Effector memory CD4-positive, alpha-beta T cell (primary cell): ENCODE results near the gene TULP1.

Source experiments
- DNase-seq, 3 donors: peaks; one replicate each; pipeline ENCODE4 v3.0.0-alpha.2; 2020
- H3K27ac ChIP-seq: 2 replicates; pipeline ENCODE4 v1.7.0; 2013; ENCODE audit warnings: mild to moderate bottlenecking, low read length, moderate library complexity; ENCODE audit not compliant: insufficient read depth, poor library complexity, severe bottlenecking
- H3K27me3 ChIP-seq: replicated peaks from 2 replicates; pipeline ENCODE4 v1.7.0; 2013; ENCODE audit warnings: mild to moderate bottlenecking, low read length; ENCODE audit not compliant: insufficient read depth, control insufficient read depth, poor library complexity, severe bottlenecking
- H3K36me3 ChIP-seq: 2 replicates; pipeline ENCODE4 v1.7.0; 2013; ENCODE audit warnings: mild to moderate bottlenecking, low read length, moderate library complexity; ENCODE audit not compliant: control insufficient read depth, insufficient read depth
- H3K4me1 ChIP-seq: 2 replicates; pipeline ENCODE4 v1.7.0; 2013; ENCODE audit warnings: low read length, mild to moderate bottlenecking; ENCODE audit not compliant: control insufficient read depth, insufficient read depth, poor library complexity, severe bottlenecking
- H3K4me3 ChIP-seq: 2 replicates; pipeline ENCODE4 v1.7.0; 2013; ENCODE audit warnings: low read length, low read depth, mild to moderate bottlenecking; ENCODE audit not compliant: insufficient read depth, poor library complexity, severe bottlenecking
- H3K9me3 ChIP-seq: 2 replicates; pipeline ENCODE4 v1.7.0; 2013; ENCODE audit warnings: mild to moderate bottlenecking, low read length, moderate library complexity; ENCODE audit not compliant: control insufficient read depth

The TULP1 gene

GRCh38 chr6:35500782-35501181 lies 11.9 kb downstream of the TULP1 start:
- Histone ChIP-seq H3K4me1 (peaks cover 10% of the 10 kb centered on the region), H3K27ac (no peak overlapping the region), H3K9me3 (no peaks in the 10 kb centered on the region), H3K27me3 (no peaks in the 10 kb centered on the region), H3K36me3 (no peaks in the 10 kb centered on the region), H3K4me3 (no peak overlapping the region)
- no peak for DNase-seq

GRCh38 chr6:35499372-35499771 lies 13.3 kb downstream of the TULP1 start:
- H3K36me3 ChIP-seq = no peaks in the 10 kb centered on the region
- no peak for DNase-seq
- H3K9me3 ChIP-seq = no peaks in the 10 kb centered on the region
- no peak overlapping the region for H3K27ac ChIP-seq
- H3K27me3 ChIP-seq = no peaks in the 10 kb centered on the region
- no peak overlapping the region for H3K4me3 ChIP-seq
- peaks cover 10% of the 10 kb centered on the region for H3K4me1 ChIP-seq

DNA sequence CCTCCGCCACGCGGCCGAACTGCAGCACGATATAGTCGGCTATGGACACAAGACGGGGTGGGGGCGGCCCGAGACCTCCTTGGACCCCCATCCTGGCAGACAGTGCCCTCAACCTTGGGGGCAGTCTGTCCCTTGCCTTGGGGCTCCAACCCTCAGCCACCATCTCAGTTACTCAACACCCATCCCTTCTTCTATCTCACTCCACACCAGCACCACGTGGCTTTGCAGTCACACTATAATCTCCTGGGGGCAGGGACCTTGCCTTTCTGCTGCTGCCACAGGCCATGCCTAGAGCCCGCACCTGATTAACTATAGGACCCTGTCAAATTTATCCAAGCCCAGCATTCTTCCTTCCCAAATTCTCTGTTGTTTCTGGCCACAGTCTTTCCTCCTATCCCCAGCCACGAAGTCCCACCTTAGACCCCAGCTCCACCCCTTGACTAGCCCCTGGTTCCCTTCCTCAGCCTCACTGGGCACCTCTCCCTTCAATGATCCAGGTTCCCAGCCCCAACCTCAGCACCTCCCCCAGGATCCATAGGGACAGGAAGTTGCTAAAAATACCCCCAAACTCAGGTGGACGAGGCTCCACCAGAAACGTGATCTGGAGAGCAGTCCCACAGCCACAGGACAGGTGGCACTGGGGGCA lies 14.2 kb downstream of the TULP1 start:
- Histone ChIP-seq H3K27ac (no peak overlapping the region), H3K4me1 (peaks cover 10% of the 10 kb centered on the region), H3K9me3 (no peaks in the 10 kb centered on the region), H3K27me3 (no peaks in the 10 kb centered on the region), H3K36me3 (no peaks in the 10 kb centered on the region), H3K4me3 (peak overlapping the region; percentile 87)
- no peak for DNase-seq

GRCh38 chr6:35497571-35498421 lies 14.9 kb downstream of the TULP1 start:
- Histone ChIP-seq H3K9me3 (no peaks in the 10 kb centered on the region), H3K27me3 (no peaks in the 10 kb centered on the region), H3K4me1 (peaks cover 10% of the 10 kb centered on the region), H3K27ac (no peak overlapping the region), H3K36me3 (no peaks in the 10 kb centered on the region), H3K4me3 (peak overlapping the region; percentile 87)
- peak; percentile 14 to 23 (median 15) for DNase-seq

GRCh38 chr6:35496841-35497570 lies 15.7 kb downstream of the TULP1 start, which contains the start of gene TEAD3:
TSS of gene TEAD3 (minus strand) at chr6:35497079.
- Histone ChIP-seq H3K27ac (no peak within 1 kb of the TSS), H3K9me3 (no peaks in the 10 kb centered on the region), H3K27me3 (no peaks in the 10 kb centered on the region), H3K4me1 (peaks cover 10% of the 10 kb centered on the region), H3K4me3 (peak within 1 kb of the TSS; percentile 87), H3K36me3 (no peaks in the 10 kb centered on the region)
- peak; percentile 29 to 49 (median 43) for DNase-seq

DNA sequence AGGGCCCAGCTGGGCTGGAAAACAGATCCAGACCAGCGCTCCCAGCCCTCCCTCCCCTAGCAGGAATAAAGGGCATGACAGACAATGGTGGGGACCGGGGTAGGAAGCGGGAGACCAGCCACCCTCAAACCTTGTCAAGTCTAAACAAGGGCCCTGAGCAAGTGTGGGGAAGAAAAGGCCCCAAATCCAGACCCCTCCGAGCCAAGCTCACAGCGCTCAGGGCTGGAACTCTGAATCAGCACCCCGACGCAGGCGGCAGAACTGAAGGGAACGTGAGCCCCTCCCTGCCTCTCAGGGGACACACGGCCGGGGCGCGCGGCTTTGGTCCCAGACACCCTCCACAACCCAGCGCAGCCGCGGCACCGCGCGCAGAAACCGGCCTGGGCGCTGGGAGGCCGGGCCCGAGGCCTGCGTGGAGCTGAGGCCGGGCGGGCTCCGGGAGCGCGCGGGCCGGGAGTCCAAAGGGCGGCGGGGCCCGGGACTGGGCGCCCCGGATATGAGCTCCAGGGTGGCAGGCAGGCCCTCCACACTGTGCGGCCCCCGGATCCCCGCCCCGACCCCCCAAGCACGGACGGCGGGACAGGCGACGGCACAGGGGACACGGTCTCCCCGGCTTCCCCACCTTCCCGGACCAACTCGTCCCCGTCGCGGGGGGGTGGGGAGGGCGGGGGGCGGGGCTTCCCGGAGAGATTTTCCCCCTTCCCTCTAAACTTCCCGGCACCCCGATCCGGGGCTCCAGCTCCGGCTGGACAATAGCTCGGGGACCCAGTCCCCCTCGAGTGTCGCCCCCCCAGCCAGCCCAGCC lies 16.5 kb downstream of the TULP1 start:
- Histone ChIP-seq H3K27ac (no peak overlapping the region), H3K9me3 (no peaks in the 10 kb centered on the region), H3K27me3 (no peaks in the 10 kb centered on the region), H3K4me3 (peak overlapping the region; percentile 49), H3K36me3 (no peaks in the 10 kb centered on the region), H3K4me1 (peaks cover 10% of the 10 kb centered on the region)
- DNase-seq = no peak

DNA sequence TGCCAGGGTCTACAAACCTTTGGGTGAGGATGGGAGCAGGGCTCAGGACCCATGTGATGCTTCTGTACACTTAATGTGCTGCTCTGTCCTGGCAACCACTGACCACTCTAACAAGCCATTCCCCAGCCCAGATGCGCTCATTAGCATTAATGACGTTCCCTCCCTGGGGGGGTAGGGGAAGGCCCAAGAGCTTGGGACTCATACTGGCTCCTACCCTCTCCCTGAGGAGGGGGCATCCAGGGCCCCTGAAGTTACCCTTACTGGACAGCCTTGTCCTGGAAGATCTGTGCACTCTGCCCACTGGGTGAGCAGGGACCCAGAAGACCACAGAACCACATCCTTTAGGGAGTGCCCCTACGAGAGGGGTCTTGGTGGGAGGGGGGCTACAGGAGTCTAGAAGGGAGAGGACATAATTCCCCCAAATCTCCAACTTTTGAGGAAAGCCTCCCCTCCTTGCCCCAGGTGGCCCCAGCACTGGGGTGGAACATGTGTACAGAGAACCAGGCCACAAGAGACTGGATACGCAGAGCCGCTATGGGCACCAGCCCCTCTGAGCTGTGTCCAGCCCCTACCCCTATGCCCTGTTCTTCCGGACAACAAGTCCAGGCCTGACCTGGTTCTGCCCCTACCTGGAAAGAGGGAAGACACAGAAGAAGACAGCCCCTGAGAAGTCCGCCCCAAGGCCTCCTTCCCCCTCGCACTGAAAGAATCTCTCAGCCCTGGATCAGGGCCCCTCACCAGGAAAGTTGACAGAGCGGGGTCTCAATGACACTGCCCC lies 17.2 kb downstream of the TULP1 start:
- Histone ChIP-seq H3K4me3 (no peak overlapping the region), H3K4me1 (peaks cover 10% of the 10 kb centered on the region), H3K36me3 (no peaks in the 10 kb centered on the region), H3K9me3 (no peaks in the 10 kb centered on the region), H3K27ac (no peak overlapping the region), H3K27me3 (no peaks in the 10 kb centered on the region)
- DNase-seq = no peak

- H3K4me3 ChIP-seq = no peak overlapping the region
- H3K27me3 ChIP-seq = no peaks in the 10 kb centered on the region
- DNase-seq = no peak
- H3K4me1 ChIP-seq = peaks cover 10% of the 10 kb centered on the region
- no peaks in the 10 kb centered on the region for H3K36me3 ChIP-seq
- no peak overlapping the region for H3K27ac ChIP-seq
- H3K9me3 ChIP-seq = no peaks in the 10 kb centered on the region
Observed at GRCh38 chr6:35494161-35494563, 18.5 kb downstream of the TULP1 start.
